HCT116 (cell line): ENCODE data around the gene CYBA. TPM values are rescaled to one million over a fixed set of nuclear protein-coding genes. Genes with fewer than 3 reads are reported as not detected.

Source experiments
- ATAC-seq: fragments of 200-7000 bp; cut with Tn5 transposase; 2 replicates; pipeline ENCODE4 v1.9.1; 2020; ENCODE audit warnings: mild to moderate bottlenecking, moderate library complexity
- BruUV-seq: library from RNA; stranded (reverse); fragments of 400-500 nt; replicated peaks from 2 replicates; lab custom pipeline; 2021; lab: Mats Ljungman, UMichigan
- CTCF ChIA-PET: fragments of 300-600 bp; sonication (Branson Sonifier 250); formaldehyde crosslinking; loops from one replicate; lab custom pipeline; 2021; ENCODE audit warnings: antibody characterized with exemption; lab: Charles Lee
- POLR2A ChIA-PET: fragments of 300-600, 350-600 bp; sonication (Branson Sonifier 250); formaldehyde crosslinking; loops from one replicate; lab custom pipeline; 2021; ENCODE audit warnings: antibody characterized with exemption; lab: Charles Lee
- RAD21 ChIA-PET, 2 experiments: fragments of 300-600 bp; sonication (Branson Sonifier 250); formaldehyde crosslinking; loops; one replicate each; lab custom pipeline; 2023; ENCODE audit warnings: low total read pairs in 2 of 2; ENCODE audit not compliant: uncharacterized antibody in 2 of 2, unreplicated experiment in 2 of 2, low non-redundant PET in 1 of 2; lab: Charles Lee
- DNase-seq: peaks from one replicate; pipeline ENCODE4 v3.0.0-alpha.2; 2010; ENCODE audit warnings: low read depth, low spot score
- H2AFZ ChIP-seq: fragments of 200-600 bp; shearing (Covaris generic), sonication (generic); 2 replicates; pipeline ENCODE4 v1.6.1; 2017; ENCODE audit warnings: low read depth, mixed run types, mixed read lengths, antibody characterized with exemption, low read length; ENCODE audit not compliant: poor library complexity, severe bottlenecking
- H3K27ac ChIP-seq: 2 replicates; pipeline ENCODE4 v1.5.1; 2012; ENCODE audit warnings: low read depth, low read length
- H3K27me3 ChIP-seq: fragments of 200-600 bp; sonication (generic); 2 replicates; pipeline ENCODE4 v1.6.1; 2016; ENCODE audit warnings: mixed run types, low read length, mixed read lengths; ENCODE audit not compliant: insufficient read depth
- H3K36me3 ChIP-seq, 2 experiments: fragments of 200-500 bp in 1 of 2; fragments of 200-600 bp in 1 of 2; sonication (Bioruptor generic) in 1 of 2; sonication (generic) in 1 of 2; 2 replicates each; pipeline versions ENCODE4 v1.5.1 to v1.6.1; 2014 to 2016; ENCODE audit warnings: low read length in 2 of 2, inconsistent platforms in 1 of 2, mixed read lengths in 1 of 2, mixed run types in 1 of 2; ENCODE audit not compliant: insufficient read depth in 2 of 2, control insufficient read depth in 1 of 2
- H3K4me1 ChIP-seq, 2 experiments: fragments of 200-600 bp in 1 of 2; sonication (generic) in 1 of 2; 2 replicates each; pipeline versions ENCODE4 v1.5.1 to v1.6.1; 2012 to 2017; ENCODE audit warnings: low read length in 2 of 2, inconsistent platforms in 1 of 2, mild to moderate bottlenecking in 1 of 2, mixed read lengths in 1 of 2, mixed run types in 1 of 2, moderate library complexity in 1 of 2; ENCODE audit not compliant: insufficient read depth in 2 of 2, control insufficient read depth in 1 of 2
- H3K4me2 ChIP-seq: fragments of 200-600 bp; sonication (generic); 2 replicates; pipeline ENCODE4 v1.6.1; 2017; ENCODE audit warnings: mixed run types, low read length, mixed read lengths
- H3K4me3 ChIP-seq, 2 experiments: fragments of 200-600 bp in 1 of 2; sonication (generic) in 1 of 2; replicated peaks in 1 of 2; 2 replicates each; pipeline ENCODE4 v1.5.1; 2011 to 2016; ENCODE audit warnings: low read length in 2 of 2, control low read depth in 1 of 2, low read depth in 1 of 2, mild to moderate bottlenecking in 1 of 2, mixed read lengths in 1 of 2, mixed run types in 1 of 2
- H3K79me2 ChIP-seq: fragments of 200-600 bp; sonication (generic); 2 replicates; pipeline ENCODE4 v1.6.1; 2017; ENCODE audit warnings: mild to moderate bottlenecking, mixed run types, low read length, moderate library complexity, mixed read lengths; ENCODE audit not compliant: insufficient read depth
- H3K9ac ChIP-seq: fragments of 200-600 bp; sonication (generic); 2 replicates; pipeline ENCODE4 v1.6.1; 2016; ENCODE audit warnings: low read length, mixed read lengths
- H3K9me2 ChIP-seq: fragments of 200-600 bp; sonication (generic), shearing (Covaris generic); 2 replicates; pipeline ENCODE4 v1.6.1; 2017; ENCODE audit warnings: mixed run types, mild to moderate bottlenecking, moderate library complexity; ENCODE audit not compliant: insufficient read depth
- H3K9me3 ChIP-seq, 2 experiments: fragments of 200-500 bp in 1 of 2; fragments of 200-600 bp in 1 of 2; sonication (Bioruptor generic) in 1 of 2; sonication (generic) in 1 of 2; 2 replicates each; pipeline ENCODE4 v1.6.1; 2014 to 2017; ENCODE audit warnings: low read length in 2 of 2, mixed read lengths in 2 of 2, inconsistent platforms in 1 of 2, low read depth in 1 of 2, mild to moderate bottlenecking in 1 of 2, mixed run types in 1 of 2, moderate library complexity in 1 of 2; ENCODE audit not compliant: control insufficient read depth in 1 of 2, insufficient read depth in 1 of 2
- H4K20me1 ChIP-seq: fragments of 200-600 bp; sonication (generic), shearing (Covaris generic); 2 replicates; pipeline ENCODE4 v1.6.1; 2017; ENCODE audit warnings: mixed run types, mild to moderate bottlenecking, moderate library complexity; ENCODE audit not compliant: insufficient read depth
- CBX3 ChIP-seq: IDR thresholded peaks from 2 replicates; pipeline ENCODE4 v1.6.1; 2012; ENCODE audit warnings: low read depth
- CEBPB ChIP-seq: IDR thresholded peaks from 2 replicates; pipeline ENCODE4 v1.6.1; 2012; ENCODE audit warnings: low read depth
- EGR1 ChIP-seq: IDR thresholded peaks from 2 replicates; pipeline ENCODE4 v1.6.1; 2012; ENCODE audit warnings: low read depth
- ELF1 ChIP-seq: IDR thresholded peaks from 2 replicates; pipeline ENCODE4 v1.6.1; 2012; ENCODE audit warnings: low read depth, borderline replicate concordance
- EZH2phosphoT487 ChIP-seq: fragments of 200-600 bp; IDR thresholded peaks from 2 replicates; pipeline ENCODE4 v1.6.1; 2018; ENCODE audit warnings: antibody characterized with exemption, borderline replicate concordance
- FOSL1 ChIP-seq: IDR thresholded peaks from 2 replicates; pipeline ENCODE4 v1.6.1; 2012; ENCODE audit warnings: low read depth
- JUND ChIP-seq: IDR thresholded peaks from 2 replicates; pipeline ENCODE4 v1.6.1; 2012
- RAD21 ChIP-seq: IDR thresholded peaks from 2 replicates; pipeline ENCODE4 v1.6.1; 2012; ENCODE audit warnings: low read depth, mild to moderate bottlenecking
- YY1 ChIP-seq: IDR thresholded peaks from 2 replicates; pipeline ENCODE4 v1.6.1; 2011; ENCODE audit warnings: low read length, low read depth, moderate library complexity, mild to moderate bottlenecking; ENCODE audit not compliant: insufficient replicate concordance; ENCODE audit errors: extremely low read depth
- ZFX ChIP-seq: fragments of 450-650 bp; IDR thresholded peaks from 2 replicates; pipeline ENCODE4 v1.6.1; 2017
- ZNF274 ChIP-seq: fragments of 200-500 bp; sonication (Bioruptor generic); IDR thresholded peaks from 2 replicates; pipeline ENCODE4 v1.6.1; 2014; ENCODE audit warnings: mild to moderate bottlenecking, low read depth, low read length, inconsistent platforms
- intact Hi-C: fragments of 100-400 bp; cut with micrococcal nuclease; formaldehyde crosslinking; loops from 2 replicates; pipeline ENCODE4 v1.10.0; 2022
- total RNA-seq: library from RNA; stranded (reverse); gene quantifications from one replicate; pipeline ENCODE4 v1.2.1, GENCODE V29; 2021; ENCODE audit not compliant: unreplicated experiment
- TF ChIP-seq, protein P1 (sequence below): IDR thresholded peaks from 2 replicates; pipeline ENCODE4 v1.6.1; 2012; ENCODE audit warnings: low read depth
- TF ChIP-seq, protein P2 (sequence below), 3 experiments: fragments of 200-600 bp in 1 of 3; sonication (generic) in 1 of 3; IDR thresholded peaks in 2 of 3; conservative IDR thresholded peaks in 1 of 3; 2 replicates each; pipeline ENCODE4 v1.5.1; 2012 to 2017; ENCODE audit warnings: low read depth in 2 of 3, low read length in 2 of 3, antibody characterized with exemption in 1 of 3, borderline replicate concordance in 1 of 3, control low read depth in 1 of 3, mild to moderate bottlenecking in 1 of 3, mixed read lengths in 1 of 3, mixed run types in 1 of 3, moderate library complexity in 1 of 3; ENCODE audit not compliant: insufficient read depth in 1 of 3

Gene CYBA
- total RNA-seq, 1 experiment from 2014 or later: 321 TPM

DNA sequence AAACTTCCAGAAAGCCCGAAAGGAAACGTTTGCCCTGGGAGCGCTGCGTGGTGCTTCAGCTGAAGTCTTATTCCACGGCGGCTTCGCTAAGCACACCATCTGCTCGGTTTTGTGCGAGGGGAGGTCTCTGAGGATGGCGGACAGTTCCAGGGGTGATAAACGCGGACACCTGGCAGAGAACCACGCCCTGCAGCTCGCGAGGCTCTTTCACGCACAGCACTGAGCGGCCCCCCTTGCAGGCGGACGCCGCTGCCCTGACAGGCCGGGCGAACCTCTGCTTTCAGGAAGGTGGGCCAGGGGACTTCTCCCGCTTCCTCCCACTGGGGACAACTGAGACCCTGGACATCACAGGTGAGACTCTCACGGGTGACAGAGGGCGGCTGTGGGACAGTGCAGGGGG is 8.3 kb upstream of the CYBA start:
- BruUV-seq: no TSS peak
- TF ChIP-seq CBX3: no peak
- no peak for TF ChIP-seq ZNF274
- no peak for TF ChIP-seq JUND
- TF ChIP-seq CEBPB: no peak
- TF ChIP-seq YY1: no peak
- TF ChIP-seq, protein P1, sequence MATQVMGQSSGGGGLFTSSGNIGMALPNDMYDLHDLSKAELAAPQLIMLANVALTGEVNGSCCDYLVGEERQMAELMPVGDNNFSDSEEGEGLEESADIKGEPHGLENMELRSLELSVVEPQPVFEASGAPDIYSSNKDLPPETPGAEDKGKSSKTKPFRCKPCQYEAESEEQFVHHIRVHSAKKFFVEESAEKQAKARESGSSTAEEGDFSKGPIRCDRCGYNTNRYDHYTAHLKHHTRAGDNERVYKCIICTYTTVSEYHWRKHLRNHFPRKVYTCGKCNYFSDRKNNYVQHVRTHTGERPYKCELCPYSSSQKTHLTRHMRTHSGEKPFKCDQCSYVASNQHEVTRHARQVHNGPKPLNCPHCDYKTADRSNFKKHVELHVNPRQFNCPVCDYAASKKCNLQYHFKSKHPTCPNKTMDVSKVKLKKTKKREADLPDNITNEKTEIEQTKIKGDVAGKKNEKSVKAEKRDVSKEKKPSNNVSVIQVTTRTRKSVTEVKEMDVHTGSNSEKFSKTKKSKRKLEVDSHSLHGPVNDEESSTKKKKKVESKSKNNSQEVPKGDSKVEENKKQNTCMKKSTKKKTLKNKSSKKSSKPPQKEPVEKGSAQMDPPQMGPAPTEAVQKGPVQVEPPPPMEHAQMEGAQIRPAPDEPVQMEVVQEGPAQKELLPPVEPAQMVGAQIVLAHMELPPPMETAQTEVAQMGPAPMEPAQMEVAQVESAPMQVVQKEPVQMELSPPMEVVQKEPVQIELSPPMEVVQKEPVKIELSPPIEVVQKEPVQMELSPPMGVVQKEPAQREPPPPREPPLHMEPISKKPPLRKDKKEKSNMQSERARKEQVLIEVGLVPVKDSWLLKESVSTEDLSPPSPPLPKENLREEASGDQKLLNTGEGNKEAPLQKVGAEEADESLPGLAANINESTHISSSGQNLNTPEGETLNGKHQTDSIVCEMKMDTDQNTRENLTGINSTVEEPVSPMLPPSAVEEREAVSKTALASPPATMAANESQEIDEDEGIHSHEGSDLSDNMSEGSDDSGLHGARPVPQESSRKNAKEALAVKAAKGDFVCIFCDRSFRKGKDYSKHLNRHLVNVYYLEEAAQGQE: no peak
- TF ChIP-seq, protein P2, sequence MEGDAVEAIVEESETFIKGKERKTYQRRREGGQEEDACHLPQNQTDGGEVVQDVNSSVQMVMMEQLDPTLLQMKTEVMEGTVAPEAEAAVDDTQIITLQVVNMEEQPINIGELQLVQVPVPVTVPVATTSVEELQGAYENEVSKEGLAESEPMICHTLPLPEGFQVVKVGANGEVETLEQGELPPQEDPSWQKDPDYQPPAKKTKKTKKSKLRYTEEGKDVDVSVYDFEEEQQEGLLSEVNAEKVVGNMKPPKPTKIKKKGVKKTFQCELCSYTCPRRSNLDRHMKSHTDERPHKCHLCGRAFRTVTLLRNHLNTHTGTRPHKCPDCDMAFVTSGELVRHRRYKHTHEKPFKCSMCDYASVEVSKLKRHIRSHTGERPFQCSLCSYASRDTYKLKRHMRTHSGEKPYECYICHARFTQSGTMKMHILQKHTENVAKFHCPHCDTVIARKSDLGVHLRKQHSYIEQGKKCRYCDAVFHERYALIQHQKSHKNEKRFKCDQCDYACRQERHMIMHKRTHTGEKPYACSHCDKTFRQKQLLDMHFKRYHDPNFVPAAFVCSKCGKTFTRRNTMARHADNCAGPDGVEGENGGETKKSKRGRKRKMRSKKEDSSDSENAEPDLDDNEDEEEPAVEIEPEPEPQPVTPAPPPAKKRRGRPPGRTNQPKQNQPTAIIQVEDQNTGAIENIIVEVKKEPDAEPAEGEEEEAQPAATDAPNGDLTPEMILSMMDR (IDR thresholded peaks at IDR 0.05 in 2 of 3, conservative IDR thresholded peaks at IDR 0.05 in 1 of 3; ENCODE audit: borderline replicate concordance in 1 of 3, insufficient read depth in 1 of 3, low read depth in 2 of 3, low read length in 2 of 3): no peak
- no peak for TF ChIP-seq ZFX
- TF ChIP-seq EGR1: no peak
- no peak for TF ChIP-seq EZH2phosphoT487
- TF ChIP-seq ELF1: no peak
- TF ChIP-seq RAD21: no peak
- TF ChIP-seq FOSL1: no peak
- Histone ChIP-seq H3K9me2 (no peaks in the 10 kb centered on the region), H3K4me1 (peaks cover 1 to 15% of the 10 kb centered on the region in 2 experiments; a peak in 3 of 4 replicates), H3K4me2 (no peak overlapping the region), H3K27me3 (no peaks in the 10 kb centered on the region), H3K79me2 (peaks cover 36% of the 10 kb centered on the region), H3K27ac (no peak overlapping the region), H3K4me3 (no peak overlapping the region), H3K9ac (no peak overlapping the region), H4K20me1 (no peaks in the 10 kb centered on the region), H2AFZ (no peak overlapping the region), H3K36me3 (peaks cover 4 to 6% of the 10 kb centered on the region in 2 experiments; a peak in 2 of 4 replicates), H3K9me3 (no peaks in the 10 kb centered on the region)
- ChIA-PET CTCF (interaction anchor here (0.5 kb wide), 1 partner anchor 16 kb away, joined by 3 read pairs; no protein-coding TSS in a partner anchor), RAD21 (no interaction called here), POLR2A (no interaction called here)
- ATAC-seq: no peak
- no peak for DNase-seq
- intact Hi-C loops: no loop called here
